Fibroblast of mammary gland (primary cell): ENCODE measurements around the gene MUC20.

Source experiments
- DNase-seq: peaks from one replicate; pipeline ENCODE4 v3.0.0-alpha.2; 2010; ENCODE audit warnings: low read depth
- H3K4me3 ChIP-seq: 2 replicates; pipeline ENCODE4 v1.5.1; 2011; ENCODE audit warnings: low read depth, mild to moderate bottlenecking, low read length, moderate library complexity; ENCODE audit not compliant: control insufficient read depth
- TF ChIP-seq, protein P1 (sequence below): conservative IDR thresholded peaks from 2 replicates; pipeline ENCODE4 v1.5.1; 2011; ENCODE audit warnings: low read depth, low read length, inconsistent platforms; ENCODE audit not compliant: control insufficient read depth, insufficient read depth

Gene MUC20

DNA sequence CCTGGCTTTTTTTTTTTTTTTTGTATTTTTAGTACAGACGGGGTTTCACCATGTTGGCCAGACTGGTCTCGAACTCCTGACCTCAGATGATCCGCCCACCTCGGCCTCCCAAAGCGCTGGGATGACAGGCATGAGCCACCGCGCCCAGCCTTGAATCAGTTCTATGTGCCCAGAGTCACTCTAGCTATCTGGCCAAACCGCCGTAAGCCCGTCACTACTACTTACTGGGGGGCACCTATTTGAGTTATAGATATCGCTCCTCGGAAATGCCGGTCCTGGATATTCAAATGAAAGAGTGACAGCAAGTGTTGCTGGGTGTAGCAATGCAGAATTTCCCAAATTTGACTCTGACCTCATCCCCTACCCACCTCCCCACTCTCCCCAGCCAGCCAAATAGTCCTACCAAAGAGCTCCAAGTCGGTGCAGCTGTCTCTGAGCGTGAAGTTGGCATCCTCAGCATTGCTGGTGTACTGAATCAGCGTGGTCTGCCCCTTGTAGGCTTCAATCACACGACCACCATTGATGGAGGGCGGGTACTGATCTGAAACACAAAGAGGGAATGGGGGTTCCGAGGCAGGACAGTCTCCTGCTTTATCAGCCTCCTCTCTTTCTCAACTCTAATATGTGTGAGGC is 38.1 kb downstream of the MUC20 start:
- no peak for DNase-seq
- TF ChIP-seq, protein P1, sequence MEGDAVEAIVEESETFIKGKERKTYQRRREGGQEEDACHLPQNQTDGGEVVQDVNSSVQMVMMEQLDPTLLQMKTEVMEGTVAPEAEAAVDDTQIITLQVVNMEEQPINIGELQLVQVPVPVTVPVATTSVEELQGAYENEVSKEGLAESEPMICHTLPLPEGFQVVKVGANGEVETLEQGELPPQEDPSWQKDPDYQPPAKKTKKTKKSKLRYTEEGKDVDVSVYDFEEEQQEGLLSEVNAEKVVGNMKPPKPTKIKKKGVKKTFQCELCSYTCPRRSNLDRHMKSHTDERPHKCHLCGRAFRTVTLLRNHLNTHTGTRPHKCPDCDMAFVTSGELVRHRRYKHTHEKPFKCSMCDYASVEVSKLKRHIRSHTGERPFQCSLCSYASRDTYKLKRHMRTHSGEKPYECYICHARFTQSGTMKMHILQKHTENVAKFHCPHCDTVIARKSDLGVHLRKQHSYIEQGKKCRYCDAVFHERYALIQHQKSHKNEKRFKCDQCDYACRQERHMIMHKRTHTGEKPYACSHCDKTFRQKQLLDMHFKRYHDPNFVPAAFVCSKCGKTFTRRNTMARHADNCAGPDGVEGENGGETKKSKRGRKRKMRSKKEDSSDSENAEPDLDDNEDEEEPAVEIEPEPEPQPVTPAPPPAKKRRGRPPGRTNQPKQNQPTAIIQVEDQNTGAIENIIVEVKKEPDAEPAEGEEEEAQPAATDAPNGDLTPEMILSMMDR: no peak
- H3K4me3 ChIP-seq: no peak overlapping the region

DNA sequence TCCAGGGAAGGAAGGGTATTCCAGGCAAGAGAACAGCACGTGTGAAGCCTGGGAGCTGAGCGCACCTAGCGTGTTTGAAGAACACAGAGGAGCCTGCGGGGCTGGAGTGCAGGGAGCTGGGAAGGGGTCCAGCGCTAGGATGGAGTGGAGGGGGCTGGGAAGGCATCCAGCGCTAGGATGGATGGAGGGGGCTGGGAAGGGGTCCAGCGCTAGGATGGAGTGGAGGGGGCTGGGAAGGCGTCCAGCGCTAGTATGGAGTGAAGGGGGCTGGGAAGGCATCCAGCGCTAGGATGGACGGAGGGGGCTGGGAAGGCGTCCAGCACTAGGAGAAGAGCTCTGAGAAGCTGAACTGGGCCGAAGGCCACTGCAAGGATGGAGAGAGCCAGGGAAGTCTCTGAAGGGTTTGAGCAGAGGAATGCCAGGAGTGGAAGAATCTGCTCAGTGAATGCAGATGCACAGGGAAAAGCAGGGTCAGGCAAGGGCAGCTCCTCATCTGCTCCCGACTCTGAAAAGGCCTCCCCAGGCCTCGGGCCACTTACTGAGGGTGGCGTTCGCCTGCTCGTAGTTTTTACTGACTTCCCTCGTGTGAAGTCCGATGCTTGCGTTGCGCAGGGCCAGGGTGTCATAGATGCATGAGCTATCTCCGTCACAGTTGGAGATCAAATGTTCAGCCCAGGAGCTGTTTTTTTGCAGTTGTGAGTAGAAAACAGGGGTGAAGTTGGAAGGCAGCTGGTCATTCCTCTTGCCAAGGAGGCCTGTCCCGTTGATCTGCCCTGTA is 39.8 kb downstream of the MUC20 start:
- TF ChIP-seq, protein P1: no peak
- H3K4me3 ChIP-seq: no peak overlapping the region
- peak; percentile 16 for DNase-seq

DNA sequence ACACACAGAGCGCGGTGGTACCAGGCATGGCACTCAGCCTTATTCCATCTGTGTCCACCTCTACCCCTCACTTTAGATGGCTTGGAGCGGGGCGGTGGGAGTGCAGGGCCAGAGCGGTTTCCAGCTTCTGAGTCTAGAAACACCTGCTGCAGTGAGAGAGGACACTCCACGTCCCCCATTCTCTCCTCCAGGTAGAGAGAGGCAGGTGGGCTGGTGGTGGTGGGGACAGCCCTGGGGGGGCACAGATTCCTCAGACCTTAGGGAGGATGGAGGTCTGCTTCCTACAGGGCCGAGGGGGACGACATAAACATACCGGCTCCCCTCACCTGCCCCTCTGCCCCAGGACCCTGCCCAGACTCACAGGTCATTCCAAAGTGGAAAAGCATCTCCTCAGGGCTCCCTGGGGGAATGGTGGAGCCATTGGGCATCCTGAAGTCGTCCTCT is 40.4 kb downstream of the MUC20 start:
- no peak for DNase-seq
- no peak overlapping the region for H3K4me3 ChIP-seq
- TF ChIP-seq, protein P1: no peak

DNA sequence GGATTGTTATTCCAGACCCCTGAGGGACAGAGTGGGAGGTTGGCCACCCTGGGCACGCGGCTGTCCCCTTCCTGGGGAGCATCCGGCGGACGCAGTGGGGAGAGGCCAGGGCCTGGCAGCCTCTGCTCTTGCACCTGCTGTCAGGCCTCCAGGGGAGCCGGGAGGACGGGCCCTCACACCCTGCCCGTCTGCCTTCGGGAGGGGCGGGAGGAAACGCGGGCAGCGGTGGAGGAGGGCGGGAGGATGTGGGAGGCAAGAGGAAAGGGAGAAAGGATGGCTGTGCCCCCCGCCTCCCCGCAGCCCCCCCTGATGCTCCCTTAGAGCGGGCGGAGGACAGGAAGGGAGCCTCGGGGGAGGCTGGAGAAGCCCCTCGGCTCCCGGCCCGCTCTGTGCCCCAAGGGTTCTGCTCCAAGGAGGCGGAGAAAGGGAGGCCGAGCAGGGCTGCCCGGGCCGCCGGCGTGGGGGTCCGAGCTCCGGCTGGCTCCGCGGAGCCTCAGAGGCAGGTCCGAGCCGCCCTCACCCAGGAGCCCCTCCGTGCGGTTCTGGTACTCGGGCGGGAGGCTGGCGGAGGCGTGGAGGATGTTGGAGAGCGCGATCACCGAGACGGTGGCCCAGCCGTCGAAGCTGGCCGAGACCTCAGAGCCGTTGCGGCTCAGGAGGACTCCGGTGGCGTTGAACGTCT is 40.9 kb downstream of the MUC20 start:
- no peak overlapping the region for H3K4me3 ChIP-seq
- TF ChIP-seq, protein P1: no peak
- no peak for DNase-seq

DNA sequence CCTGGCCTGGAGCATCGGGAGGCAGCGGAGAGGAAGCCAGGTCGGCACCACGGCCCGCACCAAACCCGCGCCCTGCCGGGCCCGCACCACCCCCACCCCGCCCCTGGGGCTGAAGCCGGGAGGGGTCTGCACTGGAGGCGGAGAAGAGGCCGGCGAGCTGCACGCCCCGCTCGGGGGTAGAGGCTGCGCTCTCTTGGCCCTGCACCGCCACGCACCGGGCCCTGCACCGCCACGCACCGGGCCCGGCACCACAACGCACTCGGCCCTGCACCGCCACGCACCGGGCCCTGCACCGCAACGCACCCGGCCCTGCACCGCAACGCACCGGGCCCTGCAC is 41.4 kb downstream of the MUC20 start:
- no peak for DNase-seq
- H3K4me3 ChIP-seq: no peak overlapping the region
- TF ChIP-seq, protein P1: no peak

DNA sequence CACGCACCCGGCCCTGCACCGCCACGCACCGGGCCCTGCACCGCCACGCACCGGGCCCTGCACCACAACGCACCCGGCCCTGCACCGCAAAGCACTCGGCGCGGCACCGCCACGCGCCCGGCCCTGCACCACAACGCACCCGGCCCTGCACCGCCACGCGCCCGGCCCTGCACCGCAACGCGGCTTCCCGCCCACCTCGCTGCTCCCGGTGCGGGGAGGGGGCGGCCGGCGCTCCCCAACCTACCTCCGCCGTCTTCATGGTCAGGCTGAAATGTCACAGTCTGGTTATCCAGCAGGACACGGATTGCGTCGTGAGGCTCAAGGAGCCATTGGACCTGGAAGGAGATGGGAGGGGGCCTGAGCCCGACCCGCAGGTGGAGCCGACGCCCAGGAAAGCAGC is 41.8 kb downstream of the MUC20 start:
- TF ChIP-seq, protein P1: no peak
- no peak for DNase-seq
- H3K4me3 ChIP-seq: no peak overlapping the region
